KMS-11 (cell line): ENCODE results near the gene DISC1.

ENCODE experiments used
- H2AFZ ChIP-seq: fragments of 200-600 bp; sonication (generic); 2 replicates; pipeline ENCODE4 v1.6.1; 2016; ENCODE audit warnings: antibody characterized with exemption, mixed run types, low read depth
- H3K27ac ChIP-seq: fragments of 200-600 bp; sonication (generic); 2 replicates; pipeline ENCODE4 v1.6.1; 2016; ENCODE audit warnings: mild to moderate bottlenecking, mixed run types
- H3K27me3 ChIP-seq: fragments of 200-600 bp; sonication (generic); 2 replicates; pipeline ENCODE4 v1.6.1; 2017; ENCODE audit warnings: mild to moderate bottlenecking, low read depth, mixed run types, moderate library complexity; ENCODE audit not compliant: insufficient read depth
- H3K36me3 ChIP-seq: fragments of 200-600 bp; sonication (generic); 2 replicates; pipeline ENCODE4 v1.6.1; 2017; ENCODE audit warnings: mild to moderate bottlenecking, mixed run types; ENCODE audit not compliant: insufficient read depth
- H3K4me1 ChIP-seq: fragments of 200-600 bp; sonication (generic); 2 replicates; pipeline ENCODE4 v1.6.1; 2016; ENCODE audit warnings: mild to moderate bottlenecking, low read depth, mixed run types; ENCODE audit not compliant: poor library complexity, severe bottlenecking
- H3K4me2 ChIP-seq: fragments of 200-600 bp; sonication (generic); 2 replicates; pipeline ENCODE4 v1.7.0; 2016; ENCODE audit warnings: mild to moderate bottlenecking, mixed run types
- H3K4me3 ChIP-seq: fragments of 200-600 bp; sonication (generic); IDR thresholded peaks from 2 replicates; pipeline ENCODE4 v1.6.1; 2017; ENCODE audit warnings: low read depth, low read length, mixed read lengths; ENCODE audit not compliant: insufficient read depth
- H3K79me2 ChIP-seq: fragments of 200-600 bp; sonication (generic); 2 replicates; pipeline ENCODE4 v1.6.1; 2016; ENCODE audit warnings: low read depth, mixed run types; ENCODE audit not compliant: insufficient read depth
- H3K9ac ChIP-seq: fragments of 200-600 bp; sonication (generic); 2 replicates; pipeline ENCODE4 v1.6.1; 2016; ENCODE audit warnings: mild to moderate bottlenecking, mixed run types
- H4K20me1 ChIP-seq: fragments of 200-600 bp; sonication (generic); 2 replicates; pipeline ENCODE4 v1.6.1; 2016; ENCODE audit warnings: mild to moderate bottlenecking, mixed run types; ENCODE audit not compliant: insufficient read depth
- CTCF ChIP-seq: fragments of 200-600 bp; sonication (generic); conservative IDR thresholded peaks from 2 replicates; pipeline ENCODE4 v1.6.1; 2017; ENCODE audit warnings: low read depth, mild to moderate bottlenecking, antibody characterized with exemption, low read length, moderate library complexity, mixed read lengths

DISC1 gene

GRCh38 chr1:231735941-231736340, 109.4 kb downstream of the DISC1 start:
- Histone ChIP-seq H3K27me3 (no peaks in the 10 kb centered on the region), H3K4me2 (no peak overlapping the region), H3K4me3 (no peak overlapping the region), H3K4me1 (no peaks in the 10 kb centered on the region), H3K27ac (no peak overlapping the region), H3K79me2 (no peaks in the 10 kb centered on the region), H3K9ac (no peak overlapping the region), H4K20me1 (no peaks in the 10 kb centered on the region), H3K36me3 (no peaks in the 10 kb centered on the region), H2AFZ (no peak overlapping the region)
- no peak for TF ChIP-seq CTCF

- no peaks in the 10 kb centered on the region for H3K4me1 ChIP-seq
- H3K36me3 ChIP-seq: no peaks in the 10 kb centered on the region
- no peak overlapping the region for H3K4me3 ChIP-seq
- no peaks in the 10 kb centered on the region for H3K27me3 ChIP-seq
- no peaks in the 10 kb centered on the region for H4K20me1 ChIP-seq
- H3K4me2 ChIP-seq: no peak overlapping the region
- H3K9ac ChIP-seq: no peak overlapping the region
- no peak for TF ChIP-seq CTCF
- no peak overlapping the region for H2AFZ ChIP-seq
- no peak overlapping the region for H3K27ac ChIP-seq
- no peaks in the 10 kb centered on the region for H3K79me2 ChIP-seq
Measured at GRCh38 chr1:231736464-231736863, 109.9 kb downstream of the DISC1 start.

GRCh38 chr1:231738554-231738953, 112.0 kb downstream of the DISC1 start:
- Histone ChIP-seq H3K4me1 (no peaks in the 10 kb centered on the region), H4K20me1 (no peaks in the 10 kb centered on the region), H3K4me3 (no peak overlapping the region), H3K4me2 (no peak overlapping the region), H3K9ac (no peak overlapping the region), H3K79me2 (no peaks in the 10 kb centered on the region), H3K36me3 (no peaks in the 10 kb centered on the region), H3K27me3 (no peaks in the 10 kb centered on the region), H3K27ac (no peak overlapping the region), H2AFZ (no peak overlapping the region)
- TF ChIP-seq CTCF: no peak

GRCh38 chr1:231743966-231744365, 117.4 kb downstream of the DISC1 start:
- Histone ChIP-seq H3K27me3 (no peaks in the 10 kb centered on the region), H3K4me1 (no peaks in the 10 kb centered on the region), H2AFZ (no peak overlapping the region), H4K20me1 (no peaks in the 10 kb centered on the region), H3K27ac (no peak overlapping the region), H3K79me2 (no peaks in the 10 kb centered on the region), H3K9ac (no peak overlapping the region), H3K36me3 (no peaks in the 10 kb centered on the region), H3K4me3 (no peak overlapping the region), H3K4me2 (no peak overlapping the region)
- no peak for TF ChIP-seq CTCF
